Measurements from ENCODE around the gene CBFA2T3. TPM values are rescaled to one million over a fixed set of nuclear protein-coding genes. Genes with fewer than 3 reads are reported as not detected.

CBFA2T3 gene
- total and polyA plus RNA-seq, 5 donors: 5.6 to 8.5 (median 7.3) TPM

GRCh38 chr16:88939972-88940861 lies 36.8 kb downstream of the CBFA2T3 start:
- DNase-seq: peak; percentile 74 to 82 (median 81)
- no peaks in the 10 kb centered on the region for H3K9me3 ChIP-seq (ENCODE audit: control insufficient read depth, low read length)
- intact Hi-C loops (cut with DNase I): loop anchor here in 3 of 4 donors (5.0 to 10.0 kb wide), 3 partner anchors 155 to 275 kb away; partner anchors contain the start of genes ZNF778 (in 2 of the 3) and ACSF3 (in 1 of the 3)
- H3K27me3 ChIP-seq (ENCODE audit: control insufficient read depth, insufficient read depth): no peaks in the 10 kb centered on the region
- peak overlapping the region; percentile 63 for H3K27ac ChIP-seq (ENCODE audit: low read length)
- peaks cover 2% of the 10 kb centered on the region for H3K4me1 ChIP-seq (ENCODE audit: control insufficient read depth, insufficient read depth, low read length)
- peak; percentile 50 to 77 for ATAC-seq
- peak overlapping the region; percentile 80 for H3K4me3 ChIP-seq (ENCODE audit: low read length)
- WGBS: 3% methylated on average over 73 of the region's 73 CpGs

DNA sequence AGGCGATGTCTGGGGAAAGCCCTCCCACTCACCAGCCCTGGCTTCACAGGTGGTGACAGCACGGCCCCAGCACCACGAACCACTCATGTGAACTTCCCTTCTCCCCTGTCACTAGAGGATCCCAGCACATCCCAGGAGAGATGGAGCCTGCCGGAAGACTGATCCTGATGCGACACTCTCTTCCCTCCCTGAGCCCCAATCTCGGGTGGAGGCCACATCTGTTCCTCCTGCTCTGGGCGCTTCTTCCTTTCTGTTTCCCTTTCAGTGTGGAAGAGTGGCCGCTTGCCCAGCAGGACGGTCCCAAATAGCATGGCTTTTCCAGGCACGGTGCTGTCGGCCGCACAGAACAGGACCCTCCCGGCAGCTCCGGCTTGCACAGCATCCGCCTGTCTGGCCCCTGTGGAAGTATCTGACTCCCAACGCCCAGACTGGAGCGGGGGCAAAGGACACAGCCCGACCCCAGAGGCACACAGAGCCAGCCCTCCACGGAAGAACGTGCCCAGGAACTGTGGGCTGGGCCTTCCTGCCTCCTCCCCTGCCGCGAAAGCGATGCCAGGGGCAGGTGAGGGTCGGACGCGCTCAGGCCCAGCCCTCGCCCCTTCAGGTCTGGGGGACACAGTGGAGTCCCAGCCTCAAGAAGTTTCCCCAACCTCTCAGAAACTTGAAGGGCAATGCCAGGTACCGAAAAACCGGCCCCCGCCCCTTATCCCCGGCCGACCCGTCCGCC lies 37.6 kb downstream of the CBFA2T3 start:
- Histone ChIP-seq H3K27ac (ENCODE audit: low read length) (peak overlapping the region; percentile 67), H3K4me3 (ENCODE audit: low read length) (peak overlapping the region; percentile 80), H3K27me3 (ENCODE audit: control insufficient read depth, insufficient read depth) (no peaks in the 10 kb centered on the region), H3K9me3 (ENCODE audit: control insufficient read depth, low read length) (no peaks in the 10 kb centered on the region), H3K4me1 (ENCODE audit: control insufficient read depth, insufficient read depth, low read length) (peaks cover 2% of the 10 kb centered on the region)
- DNase-seq (peak; percentile 59 to 79 (median 77)), ATAC-seq (peak; percentile 34 to 69)
- WGBS: 25% methylated on average over 34 of the region's 34 CpGs
- intact Hi-C loops (cut with DNase I): loop anchor here in 1 of 4 donors (5.0 kb wide), 1 partner anchor 228 kb away; no protein-coding TSS in a partner anchor

DNA sequence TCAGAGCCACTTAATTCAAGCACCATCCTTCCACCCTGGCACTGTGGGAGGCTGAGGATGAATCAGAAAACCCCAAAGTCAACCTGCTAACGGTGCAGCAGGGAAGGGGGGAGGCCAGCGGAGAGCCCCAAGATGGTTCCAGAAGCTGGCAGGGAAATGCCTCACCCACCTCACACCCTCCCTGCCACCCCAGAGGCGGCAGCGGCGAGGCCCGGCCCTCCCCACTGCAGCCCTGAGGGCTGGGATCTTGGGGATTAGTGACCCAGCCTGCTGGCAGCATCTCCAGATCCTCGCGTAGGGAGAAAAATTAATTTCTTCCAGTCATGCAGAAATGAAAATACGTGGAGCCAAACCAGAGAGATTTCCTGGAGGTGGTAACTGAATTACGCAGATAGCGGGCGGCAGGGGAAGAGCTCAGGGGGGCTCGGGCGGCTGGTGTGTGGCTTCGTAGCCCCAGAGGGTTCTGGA lies 38.2 kb downstream of the CBFA2T3 start:
- H3K4me1 ChIP-seq (ENCODE audit: control insufficient read depth, insufficient read depth, low read length): peaks cover 2% of the 10 kb centered on the region
- no peaks in the 10 kb centered on the region for H3K9me3 ChIP-seq (ENCODE audit: control insufficient read depth, low read length)
- ATAC-seq (no peak), DNase-seq (peak in 2 of 3 donors; percentile 15 to 66)
- intact Hi-C loops (cut with DNase I): loop anchor here in 1 of 4 donors (5.0 kb wide), 1 partner anchor 228 kb away; no protein-coding TSS in a partner anchor
- WGBS: 40% methylated on average over 15 of the region's 15 CpGs
- no peaks in the 10 kb centered on the region for H3K27me3 ChIP-seq (ENCODE audit: control insufficient read depth, insufficient read depth)
- H3K4me3 ChIP-seq (ENCODE audit: low read length): peak overlapping the region; percentile 80
- H3K27ac ChIP-seq (ENCODE audit: low read length): peak overlapping the region; percentile 67

DNA sequence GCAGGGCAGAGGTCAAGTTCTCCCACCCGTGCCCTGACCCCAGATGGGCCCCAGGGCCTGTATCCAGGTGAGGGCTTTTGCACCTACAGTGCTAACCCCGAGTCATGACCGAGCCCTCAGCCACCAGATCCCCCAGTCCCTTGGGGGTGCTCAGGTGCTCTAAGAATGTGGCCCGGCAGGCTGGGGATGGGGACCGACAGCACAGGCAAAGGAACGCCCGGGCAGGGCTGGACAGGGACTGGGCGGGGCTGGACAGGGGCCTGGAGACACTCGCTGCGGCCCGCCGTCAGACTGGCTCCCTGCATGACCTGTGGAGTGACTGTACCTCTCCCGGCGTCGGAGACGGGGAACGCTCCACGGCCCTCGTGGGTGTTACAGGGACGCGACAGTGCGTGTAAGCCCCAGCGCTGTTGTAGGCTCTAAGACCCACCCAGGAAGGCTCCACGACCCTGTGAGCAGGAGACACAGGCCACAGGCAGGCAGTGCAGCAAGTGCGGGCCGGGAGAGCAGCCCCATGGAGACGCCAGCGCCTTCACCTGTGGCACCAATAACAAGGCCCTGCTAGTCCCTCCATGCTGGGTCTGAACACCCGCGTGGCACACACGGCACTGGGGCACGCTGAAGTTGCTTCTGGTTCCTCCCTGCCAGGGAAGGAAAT lies 38.8 kb downstream of the CBFA2T3 start:
- 85% methylated on average over 32 of the region's 32 CpGs for WGBS
- intact Hi-C loops (cut with DNase I): loop anchor here in 1 of 4 donors (5.0 kb wide), 1 partner anchor 229 kb away; no protein-coding TSS in a partner anchor
- peak in 2 of 3 donors; percentile 49 to 63 for DNase-seq
- H3K27me3 ChIP-seq (ENCODE audit: control insufficient read depth, insufficient read depth): no peaks in the 10 kb centered on the region
- H3K4me1 ChIP-seq (ENCODE audit: control insufficient read depth, insufficient read depth, low read length): peaks cover 2% of the 10 kb centered on the region
- H3K4me3 ChIP-seq (ENCODE audit: low read length): no peak overlapping the region
- H3K27ac ChIP-seq (ENCODE audit: low read length): no peak overlapping the region
- no peak for ATAC-seq
- no peaks in the 10 kb centered on the region for H3K9me3 ChIP-seq (ENCODE audit: control insufficient read depth, low read length)

DNA sequence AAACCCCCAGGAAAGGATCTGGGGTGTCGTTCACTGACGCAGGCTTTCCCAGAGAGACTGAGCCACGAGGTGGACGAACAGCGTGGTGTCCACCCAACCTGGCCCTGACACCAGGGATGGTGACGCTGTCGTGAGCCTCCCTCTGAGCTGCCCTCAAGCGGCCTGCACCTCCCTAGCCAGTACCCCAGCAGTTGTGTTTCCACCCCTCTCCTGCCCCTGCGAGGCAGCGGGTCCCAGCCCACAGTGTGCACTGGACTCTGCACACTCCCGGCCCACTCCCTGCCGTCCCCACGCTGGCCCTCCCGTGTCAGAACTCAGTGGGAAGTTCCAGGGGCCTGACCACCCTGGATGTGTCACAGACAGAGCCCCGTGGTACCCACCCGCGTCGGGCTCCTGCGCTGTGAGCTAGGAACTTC lies 39.8 kb downstream of the CBFA2T3 start:
- no peak for ATAC-seq
- DNase-seq: peak in 2 of 3 donors; percentile 38 to 60
- H3K27ac ChIP-seq (ENCODE audit: low read length): no peak overlapping the region

GRCh38 chr16:88936556-88937205 lies 40.3 kb downstream of the CBFA2T3 start:
- peak; percentile 49 to 86 (median 76) for DNase-seq
- intact Hi-C loops (cut with DNase I): loop anchor here in 1 of 4 donors (5.0 kb wide), 1 partner anchor 231 kb away; no protein-coding TSS in a partner anchor
- no peaks in the 10 kb centered on the region for H3K27me3 ChIP-seq (ENCODE audit: control insufficient read depth, insufficient read depth)
- 36% methylated on average over 31 of the region's 31 CpGs for WGBS
- H3K4me1 ChIP-seq (ENCODE audit: control insufficient read depth, insufficient read depth, low read length): peaks cover 2% of the 10 kb centered on the region
- no peak overlapping the region for H3K4me3 ChIP-seq (ENCODE audit: low read length)
- H3K9me3 ChIP-seq (ENCODE audit: control insufficient read depth, low read length): no peaks in the 10 kb centered on the region
- peak overlapping the region; percentile 1 for H3K27ac ChIP-seq (ENCODE audit: low read length)
- peak; percentile 4 to 26 for ATAC-seq

More for the DNA sequence above, 39.8 kb downstream of the CBFA2T3 start:
- Histone ChIP-seq H3K4me3 (ENCODE audit: low read length) (no peak overlapping the region), H3K9me3 (ENCODE audit: control insufficient read depth, low read length) (no peaks in the 10 kb centered on the region), H3K27me3 (ENCODE audit: control insufficient read depth, insufficient read depth) (no peaks in the 10 kb centered on the region), H3K4me1 (ENCODE audit: control insufficient read depth, insufficient read depth, low read length) (peaks cover 2% of the 10 kb centered on the region)
- intact Hi-C loops (cut with DNase I): loop anchor here in 1 of 4 donors (5.0 kb wide), 1 partner anchor 230 kb away; no protein-coding TSS in a partner anchor
- WGBS: 68% methylated on average over 19 of the region's 19 CpGs

- 42% methylated on average over 19 of the region's 19 CpGs for WGBS
- ATAC-seq: no peak
- Histone ChIP-seq H3K27me3 (ENCODE audit: control insufficient read depth, insufficient read depth) (no peaks in the 10 kb centered on the region), H3K27ac (ENCODE audit: low read length) (peak overlapping the region; percentile 1), H3K4me1 (ENCODE audit: control insufficient read depth, insufficient read depth, low read length) (peaks cover 2% of the 10 kb centered on the region), H3K4me3 (ENCODE audit: low read length) (no peak overlapping the region), H3K9me3 (ENCODE audit: control insufficient read depth, low read length) (no peaks in the 10 kb centered on the region)
- intact Hi-C loops (cut with DNase I): loop anchor here in 1 of 4 donors (5.0 kb wide), 1 partner anchor 231 kb away; no protein-coding TSS in a partner anchor
- DNase-seq: peak in 2 of 3 donors; percentile 62 to 67
Measured at GRCh38 chr16:88936008-88936555, 40.9 kb downstream of the CBFA2T3 start.

DNA sequence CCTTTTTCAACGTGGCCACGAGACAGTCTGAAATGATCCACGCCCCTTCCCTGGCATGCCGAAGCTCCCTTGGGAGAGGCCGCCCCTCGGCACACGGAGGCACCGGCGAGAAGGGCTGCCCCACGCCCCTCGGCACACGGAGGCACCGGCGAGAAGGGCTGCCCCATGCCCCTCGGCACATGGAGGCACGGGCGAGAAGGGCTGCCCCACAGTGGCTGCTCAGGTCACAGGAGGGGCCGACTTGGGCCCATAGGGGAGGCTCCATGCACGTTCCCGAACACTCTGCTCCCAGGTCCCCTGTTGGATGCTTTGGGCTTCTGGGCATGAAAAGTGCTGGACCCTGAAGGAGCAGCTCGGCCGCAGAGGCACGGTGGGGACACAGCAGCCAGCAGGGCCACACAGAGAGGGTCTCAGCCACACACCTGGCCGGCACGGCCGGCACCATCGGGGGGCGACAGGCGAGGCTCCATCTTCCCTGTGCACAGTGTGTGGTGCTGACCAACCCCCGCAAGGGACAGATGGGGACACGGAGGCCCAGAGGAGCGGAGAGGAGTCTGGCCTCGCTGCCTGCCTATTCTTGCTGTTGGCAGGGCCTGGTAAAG lies 42.8 kb downstream of the CBFA2T3 start:
- Histone ChIP-seq H3K27me3 (ENCODE audit: control insufficient read depth, insufficient read depth) (no peaks in the 10 kb centered on the region), H3K27ac (ENCODE audit: low read length) (no peak overlapping the region), H3K9me3 (ENCODE audit: control insufficient read depth, low read length) (no peaks in the 10 kb centered on the region), H3K4me3 (ENCODE audit: low read length) (no peak overlapping the region), H3K4me1 (ENCODE audit: control insufficient read depth, insufficient read depth, low read length) (peaks cover 2% of the 10 kb centered on the region)
- 75% methylated on average over 33 of the region's 33 CpGs for WGBS
- DNase-seq (peak in 2 of 3 donors; percentile 28 to 50), ATAC-seq (no peak)
- intact Hi-C loops (cut with DNase I): no loop called here

DNA sequence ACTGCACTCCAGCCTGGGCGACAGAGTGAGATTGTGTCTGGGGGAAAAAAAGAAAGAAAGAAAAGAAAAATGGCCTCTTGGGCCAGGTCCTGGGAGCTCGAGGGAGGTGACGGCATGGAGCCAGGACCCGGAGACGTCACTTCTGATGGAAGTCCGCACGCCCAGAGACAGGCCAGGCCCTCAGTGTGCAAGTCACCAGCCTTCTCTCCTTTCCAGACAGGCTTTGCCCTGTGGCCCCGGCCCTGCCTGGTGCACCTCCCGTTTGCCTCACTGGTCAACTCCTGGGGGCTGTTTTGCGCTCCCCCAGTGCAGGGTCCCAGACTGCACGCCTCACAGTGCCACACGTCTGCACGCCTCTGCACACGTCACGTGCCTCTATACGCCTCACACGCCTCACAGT lies 44.1 kb downstream of the CBFA2T3 start:
- H3K27me3 ChIP-seq (ENCODE audit: control insufficient read depth, insufficient read depth): no peaks in the 10 kb centered on the region
- ATAC-seq: peak in 1 of 2 donors; percentile 34
- intact Hi-C loops (cut with DNase I): no loop called here

More for the DNA sequence above, 44.1 kb downstream of the CBFA2T3 start:
- Histone ChIP-seq H3K27ac (ENCODE audit: low read length) (no peak overlapping the region), H3K4me1 (ENCODE audit: control insufficient read depth, insufficient read depth, low read length) (peaks cover under 1% of the 10 kb centered on the region), H3K4me3 (ENCODE audit: low read length) (no peak overlapping the region), H3K9me3 (ENCODE audit: control insufficient read depth, low read length) (no peaks in the 10 kb centered on the region)
- WGBS: 85% methylated on average over 17 of the region's 17 CpGs
- peak; percentile 55 to 75 (median 60) for DNase-seq
